ENCODE measurements around the gene RGL2. TPM values are rescaled to one million over a fixed set of nuclear protein-coding genes. Genes with fewer than 3 reads are reported as not detected.
A peak's percentile ranks its signal among the peaks of the same experiment; 100 is the strongest.

The RGL2 gene
- total and polyA plus RNA-seq, 2 donors (not counting 1 experiment from before 2014, with no cell fraction given): 98.5 to 133 TPM

DNA sequence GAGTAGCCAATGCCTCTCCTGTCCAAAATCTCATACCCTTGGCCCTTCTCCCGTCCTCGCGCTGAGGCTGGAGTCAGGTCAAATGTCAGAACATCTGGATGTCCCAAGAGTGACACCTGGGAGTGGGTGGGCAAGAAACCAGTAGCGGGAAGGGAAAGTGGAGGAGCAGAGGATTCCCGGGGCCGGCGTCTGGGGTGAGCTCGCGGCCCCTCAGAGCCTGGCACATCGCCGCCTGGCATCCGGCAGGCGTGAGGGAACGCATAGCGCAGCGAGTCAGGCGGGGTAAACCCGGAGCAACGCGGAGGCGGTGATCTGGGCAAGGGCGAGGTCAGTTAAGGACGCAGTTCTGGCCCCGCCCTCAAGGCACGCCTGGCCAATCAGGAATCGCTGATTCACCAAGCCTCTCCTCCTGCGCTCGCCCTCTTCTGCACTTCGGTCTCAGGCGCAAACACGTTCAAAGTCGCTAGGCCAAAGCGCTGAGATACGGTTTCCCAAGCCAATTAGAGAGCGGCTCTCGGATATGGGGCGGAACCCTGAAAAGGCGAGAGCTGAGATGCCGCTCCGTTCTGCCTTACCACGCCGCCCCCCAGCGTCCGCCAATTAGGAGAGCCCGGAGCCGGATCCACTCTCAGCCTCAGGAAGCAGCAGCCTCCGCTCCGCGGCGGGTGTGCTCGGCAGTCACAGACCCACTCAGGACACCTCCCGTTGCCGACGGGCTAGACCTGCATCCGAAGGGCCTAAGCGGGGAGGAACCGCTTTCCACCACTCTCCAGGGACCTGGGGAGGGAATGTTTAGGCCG is 49.6 kb downstream of the RGL2 start:
- TF ChIP-seq, protein P1, sequence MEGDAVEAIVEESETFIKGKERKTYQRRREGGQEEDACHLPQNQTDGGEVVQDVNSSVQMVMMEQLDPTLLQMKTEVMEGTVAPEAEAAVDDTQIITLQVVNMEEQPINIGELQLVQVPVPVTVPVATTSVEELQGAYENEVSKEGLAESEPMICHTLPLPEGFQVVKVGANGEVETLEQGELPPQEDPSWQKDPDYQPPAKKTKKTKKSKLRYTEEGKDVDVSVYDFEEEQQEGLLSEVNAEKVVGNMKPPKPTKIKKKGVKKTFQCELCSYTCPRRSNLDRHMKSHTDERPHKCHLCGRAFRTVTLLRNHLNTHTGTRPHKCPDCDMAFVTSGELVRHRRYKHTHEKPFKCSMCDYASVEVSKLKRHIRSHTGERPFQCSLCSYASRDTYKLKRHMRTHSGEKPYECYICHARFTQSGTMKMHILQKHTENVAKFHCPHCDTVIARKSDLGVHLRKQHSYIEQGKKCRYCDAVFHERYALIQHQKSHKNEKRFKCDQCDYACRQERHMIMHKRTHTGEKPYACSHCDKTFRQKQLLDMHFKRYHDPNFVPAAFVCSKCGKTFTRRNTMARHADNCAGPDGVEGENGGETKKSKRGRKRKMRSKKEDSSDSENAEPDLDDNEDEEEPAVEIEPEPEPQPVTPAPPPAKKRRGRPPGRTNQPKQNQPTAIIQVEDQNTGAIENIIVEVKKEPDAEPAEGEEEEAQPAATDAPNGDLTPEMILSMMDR (IDR thresholded peaks at IDR 0.05): no peak
- TF ChIP-seq EZH2 (IDR thresholded peaks at IDR 0.05; ENCODE audit: borderline replicate concordance, insufficient read depth, low read depth, low read length, poor library complexity, severe bottlenecking): no peak
- Histone ChIP-seq H2AFZ (ENCODE audit: insufficient read depth, low read depth, low read length, poor library complexity, severe bottlenecking) (peak overlapping the region; percentile 87), H3K4me1 (ENCODE audit: control insufficient read depth in 2 of 2, insufficient read depth in 2 of 2, low read length in 2 of 2) (peaks cover 12 to 24% of the 10 kb centered on the region in 2 donors), H4K20me1 (ENCODE audit: control insufficient read depth, insufficient read depth, low read length, poor library complexity, severe bottlenecking) (no peaks in the 10 kb centered on the region), H3K9ac (ENCODE audit: low read length) (peak overlapping the region; percentile 76), H3K36me3 (replicated peaks in 1 of 2; ENCODE audit: control extremely low read depth in 1 of 2, control insufficient read depth in 1 of 2, extremely low read depth in 1 of 2, insufficient read depth in 2 of 2, low read length in 1 of 2) (peaks cover 0 to 9% of the 10 kb centered on the region in 2 experiments), H3K27me3 (replicated peaks in 1 of 4; ENCODE audit: control extremely low read depth in 1 of 4, control insufficient read depth in 3 of 4, insufficient read depth in 4 of 4, low read length in 3 of 4) (peaks cover 0 to 4% (median 0%) of the 10 kb centered on the region in 4 experiments), H3K27ac (ENCODE audit: low read length in 2 of 2) (peak overlapping the region; percentile 75 to 88), H3K4me2 (replicated peaks; ENCODE audit: low read depth, low read length, poor library complexity, severe bottlenecking) (peak overlapping the region; percentile 98), H3K9me3 (ENCODE audit: control extremely low read depth in 1 of 3, control insufficient read depth in 2 of 3, insufficient read depth in 1 of 3, low read length in 2 of 3) (no peaks in the 10 kb centered on the region), H3K4me3 (ENCODE audit: control extremely low read depth in 1 of 5, extremely low read depth in 1 of 5, insufficient read depth in 1 of 5, low read depth in 2 of 5, low read length in 4 of 5) (peak overlapping the region; percentile 63 to 84 (median 75)), H3K79me2 (ENCODE audit: control insufficient read depth, insufficient read depth, low read length) (peaks cover 9% of the 10 kb centered on the region)
- peaks cover 4% of the 10 kb centered on the region for H3K27me3 Mint-ChIP-seq
- H3K9me3 Mint-ChIP-seq (ENCODE audit: insufficient read depth): no peaks in the 10 kb centered on the region
- H3K4me3 Mint-ChIP-seq: peak overlapping the region; percentile 97
- intact Hi-C loops (cut with micrococcal nuclease): loop anchor here (1.0 to 10.0 kb wide), 14 partner anchors 22 to 354 kb away; partner anchors contain the start of genes HLA-DMB, HSD17B8, KIFC1 and PFDN6
- CTCF ChIA-PET: interaction anchor here (0.6 to 6.0 kb wide), 47 partner anchors 9 to 835 kb away, joined by 3 to 80 read pairs (median 5); partner anchors contain the start of genes B3GALT4, HLA-DPB1, HSD17B8 and PFDN6
- H3K27ac Mint-ChIP-seq: peak overlapping the region; percentile 97
- POLR2A ChIA-PET: interaction anchor here (0.5 to 1.8 kb wide), 12 partner anchors 23 to 1273 kb away, joined by 3 to 13 read pairs (median 5); partner anchors contain the start of genes B3GALT4, HLA-DPB1, HSD17B8 and RING1
- ATAC-seq (ENCODE audit: low read depth) (peak; percentile 85), DNase-seq (peak; percentile 99)
- WGBS (ENCODE audit: insufficient coverage): under 1% methylated on average over 53 of the region's 58 CpGs
- peaks cover 31% of the 10 kb centered on the region for H3K4me1 Mint-ChIP-seq

Data from B cell (primary cell).